Stimulated activated CD4-positive, alpha-beta T cell treated with anti-CD3 and anti-CD28 coated beads, TNF-alpha, amount 100 ng/mL, for 24 hours (primary cell): ENCODE data around the gene HAS3.
"Not testable (repeated sequence)": the region's sequence is repeated elsewhere in the genome, so short reads cannot be mapped to it uniquely, and the experiment has no call there.

Experiments
- DNase-seq, 3 experiments: peaks; one replicate each; pipeline ENCODE4 v3.0.0-alpha.2; 2020; ENCODE audit warnings: low read depth in 3 of 3

The HAS3 gene, protein sequence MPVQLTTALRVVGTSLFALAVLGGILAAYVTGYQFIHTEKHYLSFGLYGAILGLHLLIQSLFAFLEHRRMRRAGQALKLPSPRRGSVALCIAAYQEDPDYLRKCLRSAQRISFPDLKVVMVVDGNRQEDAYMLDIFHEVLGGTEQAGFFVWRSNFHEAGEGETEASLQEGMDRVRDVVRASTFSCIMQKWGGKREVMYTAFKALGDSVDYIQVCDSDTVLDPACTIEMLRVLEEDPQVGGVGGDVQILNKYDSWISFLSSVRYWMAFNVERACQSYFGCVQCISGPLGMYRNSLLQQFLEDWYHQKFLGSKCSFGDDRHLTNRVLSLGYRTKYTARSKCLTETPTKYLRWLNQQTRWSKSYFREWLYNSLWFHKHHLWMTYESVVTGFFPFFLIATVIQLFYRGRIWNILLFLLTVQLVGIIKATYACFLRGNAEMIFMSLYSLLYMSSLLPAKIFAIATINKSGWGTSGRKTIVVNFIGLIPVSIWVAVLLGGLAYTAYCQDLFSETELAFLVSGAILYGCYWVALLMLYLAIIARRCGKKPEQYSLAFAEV

DNA sequence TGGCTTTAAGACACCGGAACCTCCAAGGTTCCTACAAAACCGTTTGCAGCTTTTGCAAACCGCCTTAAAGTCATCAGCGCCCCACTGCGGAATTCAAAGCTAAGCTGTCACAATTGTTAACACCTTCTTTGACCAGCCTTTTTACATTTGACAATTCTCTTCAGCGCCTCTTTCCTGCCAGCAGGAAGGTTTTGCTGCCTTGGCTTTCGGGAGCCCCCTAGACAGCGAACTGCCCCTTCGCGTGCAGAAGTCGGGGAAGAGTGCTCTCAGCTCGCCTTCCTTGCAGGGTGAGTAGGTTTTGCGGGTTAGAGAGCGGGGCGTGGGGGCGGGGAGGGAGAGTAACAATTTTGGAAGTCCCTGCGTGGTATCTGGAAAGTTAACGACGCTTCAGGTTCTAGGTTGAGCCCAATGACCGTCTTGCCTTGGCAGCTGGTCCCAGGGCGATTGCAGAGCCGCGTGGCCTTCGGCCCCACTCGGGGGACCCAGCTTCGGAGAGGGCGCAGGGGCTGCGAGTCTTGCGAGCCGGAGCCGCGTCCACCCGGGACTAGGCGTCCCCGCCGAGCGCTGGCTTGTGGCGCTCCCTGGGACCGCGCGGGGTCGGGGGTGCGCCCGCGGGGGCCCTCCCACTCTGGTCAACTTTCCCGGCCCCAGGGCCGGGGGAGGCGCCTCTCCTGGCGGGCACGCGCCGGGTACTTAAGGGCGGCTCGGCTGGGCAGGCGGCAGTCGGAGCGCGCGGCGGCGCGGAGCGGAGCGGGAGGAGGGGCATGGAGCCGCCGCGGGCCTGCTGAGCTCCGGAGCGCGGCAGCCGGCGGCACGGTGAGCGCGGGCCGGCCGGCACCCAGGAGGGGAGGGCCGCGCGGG is at the start of gene HAS3:
Gene HAS3, plus strand, starts transcription at position 153 of the 861 bp plus-strand sequence. CDS start 3,743 bp downstream, outside the sequence.
- DNase-seq: peak in 1 of 3 experiments; percentile 41

DNA sequence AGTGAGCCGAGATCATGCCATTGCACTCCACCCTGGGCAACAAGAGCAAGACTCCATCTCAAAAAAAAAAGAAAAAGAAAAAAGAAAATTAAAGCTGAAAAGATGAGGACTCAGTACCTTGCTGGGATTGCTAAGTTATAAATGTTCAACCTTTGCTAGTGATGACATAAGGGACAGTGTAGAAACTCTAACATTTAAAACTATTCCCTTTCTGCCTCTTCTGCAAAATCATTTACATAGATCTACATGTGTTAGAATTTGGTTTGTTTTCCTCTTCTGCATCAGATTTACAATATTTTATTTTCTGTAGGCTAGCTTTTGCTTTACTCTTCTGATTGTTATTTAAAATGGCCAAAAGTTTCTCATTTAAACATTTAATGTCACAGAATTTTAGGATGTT is 49.5 kb upstream of the HAS3 start:
- no peak for DNase-seq

DNA sequence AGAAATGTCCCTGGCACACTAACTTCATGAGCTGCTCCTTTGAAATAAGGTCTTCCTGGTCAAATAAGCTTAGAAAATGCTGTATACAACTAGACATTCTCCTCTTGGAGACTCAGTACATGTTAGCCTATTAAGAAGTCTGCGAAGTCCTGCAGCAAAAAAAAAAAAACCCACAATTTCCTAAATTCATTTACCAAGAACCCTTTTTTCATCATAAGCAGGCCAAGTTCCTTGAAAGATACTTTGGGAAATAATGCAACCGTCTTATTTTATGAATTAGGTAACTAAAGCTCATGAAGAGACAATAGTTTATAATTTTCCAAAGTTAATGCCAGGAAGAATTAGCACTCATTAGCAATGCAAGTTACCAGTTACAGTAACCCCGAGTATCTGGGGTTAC is 49.0 kb upstream of the HAS3 start:
- DNase-seq: no peak

DNA sequence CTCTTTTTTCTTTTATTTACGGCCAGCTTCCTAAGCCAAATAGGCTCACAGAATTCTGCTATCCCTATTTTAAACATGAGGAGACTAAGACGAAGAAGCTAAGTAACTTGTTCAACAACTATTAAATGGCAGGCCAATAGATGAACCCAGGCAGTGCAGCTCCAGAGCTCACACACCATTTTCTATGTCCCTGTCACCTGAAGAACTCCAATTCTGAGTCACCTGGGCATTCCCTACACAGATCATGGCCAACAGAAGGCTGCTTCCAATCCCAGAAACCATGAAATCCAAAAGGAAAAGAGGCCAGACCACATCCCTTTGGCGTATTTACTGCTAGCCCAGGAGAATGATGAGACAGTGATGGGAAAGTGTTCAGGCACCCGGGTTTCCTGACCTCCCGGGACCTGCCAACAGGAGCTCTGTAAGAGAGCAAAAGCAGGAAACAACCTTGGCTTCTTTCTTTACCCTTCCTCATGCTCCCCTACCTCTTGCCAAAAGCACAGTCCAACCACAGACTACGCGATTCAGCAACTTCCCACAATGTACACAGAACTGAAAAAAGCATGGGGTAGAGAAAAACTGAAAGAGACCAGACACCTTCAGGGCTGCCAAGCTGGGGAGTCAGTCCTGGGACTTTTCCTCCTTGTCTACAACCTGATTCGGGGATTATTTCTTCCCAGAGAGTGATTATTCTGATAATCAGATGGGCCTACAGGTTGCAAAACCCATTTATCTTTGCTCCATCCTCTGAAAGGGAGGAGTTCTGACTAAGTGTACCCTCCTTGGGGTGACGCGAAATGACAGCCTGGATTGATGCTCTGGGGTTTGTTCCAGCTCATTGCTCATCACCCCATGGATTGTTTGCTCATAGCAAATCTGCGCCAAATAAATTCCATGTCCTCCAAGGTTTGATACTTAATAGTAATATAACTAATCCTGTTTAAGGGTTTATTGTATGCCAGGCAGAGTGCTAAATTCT is 47.8 kb upstream of the HAS3 start:
- DNase-seq: no peak

DNA sequence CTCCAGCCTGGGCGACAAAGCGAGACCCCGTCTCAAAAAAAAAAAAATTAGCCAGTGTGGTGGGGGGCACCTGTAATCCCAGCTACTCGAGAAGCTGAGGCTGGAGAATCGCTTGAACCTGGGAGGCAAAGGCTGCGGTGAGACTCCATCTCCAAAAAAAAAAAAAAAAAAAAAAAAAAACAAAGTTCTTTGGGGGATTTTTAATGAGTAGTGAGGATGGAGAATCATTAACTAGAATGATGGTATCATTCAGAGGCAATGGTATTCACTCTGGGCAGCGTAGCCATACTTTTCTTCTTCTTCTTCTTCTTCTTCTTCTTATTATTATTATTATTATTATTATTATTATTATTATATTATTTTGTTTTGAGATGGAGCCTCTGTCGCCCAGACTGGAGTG is 42.0 kb upstream of the HAS3 start:
- not testable (repeated sequence) for DNase-seq

DNA sequence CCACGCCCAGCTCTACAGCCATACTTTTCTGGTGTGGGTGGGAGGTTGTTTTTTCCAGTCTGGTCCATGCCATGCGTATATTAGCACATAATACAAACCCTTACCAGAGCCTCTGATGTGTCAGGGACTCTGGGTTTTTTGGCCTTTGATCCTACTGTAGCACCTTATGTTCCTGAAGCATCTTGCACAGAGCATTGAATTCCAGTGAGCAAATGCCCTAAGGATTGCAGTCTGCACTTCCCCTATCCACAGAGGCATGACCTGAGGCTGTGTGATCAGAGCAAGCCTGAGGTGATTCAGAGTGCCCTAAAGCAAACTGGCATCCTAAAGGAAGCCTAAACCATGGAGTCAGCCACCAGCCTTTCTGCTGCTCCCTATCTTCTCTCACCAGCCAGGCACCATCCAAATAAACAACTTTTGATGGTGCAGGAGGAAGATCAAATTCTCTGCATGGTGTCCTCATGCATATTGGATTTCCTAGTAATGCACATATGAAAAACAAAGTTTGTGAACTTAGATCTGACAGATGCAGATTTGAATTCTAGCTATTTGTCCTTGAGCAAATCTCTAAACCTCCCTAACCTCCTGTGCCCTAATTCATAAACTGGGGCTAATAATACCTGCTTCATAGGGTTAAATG is 41.2 kb upstream of the HAS3 start:
- no peak for DNase-seq

DNA sequence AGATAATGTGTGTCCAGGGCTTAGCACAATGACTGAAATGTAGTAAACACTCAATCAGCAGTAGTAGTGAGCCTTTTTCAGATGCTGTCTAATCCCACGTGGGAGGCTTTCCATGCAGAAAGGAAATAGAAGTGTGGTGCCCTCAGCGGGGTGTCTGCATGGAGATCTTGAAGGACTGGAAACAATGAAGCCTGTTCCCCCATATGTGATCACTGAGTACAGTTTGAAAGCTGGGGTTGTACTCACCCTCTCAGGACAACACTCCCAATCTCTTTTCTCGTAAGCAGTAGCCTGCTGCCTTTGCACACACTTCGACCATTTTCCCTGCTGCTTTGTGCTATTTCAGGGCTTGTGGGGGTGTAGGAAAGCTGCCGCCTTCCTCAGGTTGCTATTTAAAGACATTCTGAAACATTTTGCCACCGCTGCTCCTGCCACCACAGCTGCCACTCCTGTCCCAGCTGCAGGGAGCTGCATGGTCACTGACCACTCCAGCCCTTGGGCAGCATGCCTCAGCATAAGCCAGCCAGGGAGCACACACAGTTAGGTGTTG is 40.6 kb upstream of the HAS3 start:
- DNase-seq: no peak

DNA sequence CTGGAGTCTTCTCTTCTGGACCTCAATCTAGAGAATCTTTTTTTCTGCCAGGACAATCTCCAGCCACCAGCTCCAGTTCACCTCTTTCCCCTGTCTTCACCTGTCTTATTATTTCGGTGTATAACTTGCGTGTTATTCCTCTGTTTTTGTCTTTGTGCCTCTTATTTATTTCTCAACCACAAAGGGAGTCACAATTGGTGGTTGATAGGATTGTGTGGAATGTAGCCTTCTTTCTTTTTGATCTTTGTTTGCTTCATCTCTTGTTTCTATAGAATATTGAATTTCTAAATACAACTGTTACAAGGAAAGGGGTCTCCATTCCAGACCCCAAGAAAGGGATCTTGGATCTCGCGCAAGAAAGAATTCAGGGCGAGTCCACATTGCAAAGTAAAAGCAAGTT is 35.9 kb upstream of the HAS3 start:
- no peak for DNase-seq

DNA sequence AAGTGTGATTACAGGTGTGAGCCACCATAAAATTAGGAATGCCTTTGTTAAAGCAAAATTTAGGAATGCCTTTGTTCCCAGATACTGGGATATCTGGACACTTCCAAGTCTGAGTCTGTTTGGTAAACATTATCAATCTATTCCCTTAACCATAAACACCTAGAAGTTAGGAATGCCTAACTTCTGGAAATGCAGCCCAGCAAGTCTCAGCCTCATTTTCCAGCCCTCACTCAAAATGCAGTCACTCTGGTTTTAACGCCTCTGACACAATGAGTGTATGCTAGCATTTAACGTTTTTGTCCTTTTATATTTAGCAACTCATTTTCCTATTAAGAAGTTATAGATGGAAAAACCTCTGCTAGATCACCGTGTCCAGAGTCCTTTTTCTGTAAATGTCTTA is 34.4 kb upstream of the HAS3 start:
- DNase-seq: no peak

DNA sequence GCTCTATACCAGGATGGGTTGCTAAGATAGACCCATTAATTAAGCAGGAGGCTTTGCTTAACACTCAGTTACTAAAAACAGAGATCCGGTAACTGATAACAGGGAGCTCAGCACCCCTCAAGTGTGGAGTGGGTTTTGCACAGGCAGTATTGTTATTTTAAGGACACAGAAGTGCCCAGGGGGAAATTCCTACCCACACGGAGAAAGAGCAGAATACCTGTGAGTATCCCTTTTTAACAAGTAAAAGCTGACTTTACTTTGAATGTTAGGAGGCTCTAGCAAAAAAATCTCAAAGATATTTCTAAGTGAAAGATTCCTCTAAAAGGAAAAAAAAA is 32.8 kb upstream of the HAS3 start:
- DNase-seq: no peak

DNA sequence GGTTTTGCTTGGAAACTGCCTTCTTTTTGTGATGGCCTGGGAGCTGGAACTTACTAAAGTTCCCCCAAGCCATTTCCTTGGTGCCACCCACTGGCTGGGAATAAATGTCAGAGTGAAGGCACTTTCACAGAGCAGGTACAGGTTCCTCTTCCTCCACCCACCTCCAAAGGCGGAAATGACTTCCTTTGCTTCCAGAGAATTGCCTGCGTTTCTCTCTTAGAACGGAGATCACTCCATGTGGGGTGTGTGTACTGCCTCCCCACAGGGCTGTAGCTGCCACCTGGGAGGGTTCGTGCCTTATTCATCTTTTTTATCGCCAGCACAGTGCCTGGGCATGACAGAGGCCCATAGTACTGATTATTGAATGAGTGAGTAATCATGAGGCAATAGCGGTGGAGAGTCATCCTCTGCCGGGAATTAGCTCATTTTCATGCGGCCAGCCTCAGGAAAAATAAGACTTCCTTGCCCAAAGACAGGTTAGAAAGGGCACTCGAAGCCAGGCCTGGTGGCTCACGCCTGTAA is 32.2 kb upstream of the HAS3 start:
- DNase-seq: no peak

DNA sequence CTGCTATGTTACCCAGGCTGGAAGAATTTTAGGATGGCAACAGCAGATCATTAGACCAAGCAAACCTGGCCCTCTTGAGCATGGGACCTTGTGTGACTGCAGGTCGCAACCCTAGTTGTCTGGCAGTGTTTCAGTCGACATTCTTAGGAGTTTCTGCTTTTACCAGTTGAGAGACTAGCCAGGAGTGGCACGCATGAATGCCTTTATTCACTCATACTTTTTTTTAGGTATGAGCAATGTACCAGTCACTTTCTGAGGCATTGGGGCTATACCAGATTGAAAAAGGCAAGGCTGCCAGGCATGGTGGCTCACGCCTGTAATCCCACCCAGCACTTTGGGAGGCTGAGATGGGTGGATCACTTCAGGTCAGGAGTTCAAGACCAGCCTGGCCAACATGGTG is 28.2 kb upstream of the HAS3 start:
- no peak for DNase-seq

DNA sequence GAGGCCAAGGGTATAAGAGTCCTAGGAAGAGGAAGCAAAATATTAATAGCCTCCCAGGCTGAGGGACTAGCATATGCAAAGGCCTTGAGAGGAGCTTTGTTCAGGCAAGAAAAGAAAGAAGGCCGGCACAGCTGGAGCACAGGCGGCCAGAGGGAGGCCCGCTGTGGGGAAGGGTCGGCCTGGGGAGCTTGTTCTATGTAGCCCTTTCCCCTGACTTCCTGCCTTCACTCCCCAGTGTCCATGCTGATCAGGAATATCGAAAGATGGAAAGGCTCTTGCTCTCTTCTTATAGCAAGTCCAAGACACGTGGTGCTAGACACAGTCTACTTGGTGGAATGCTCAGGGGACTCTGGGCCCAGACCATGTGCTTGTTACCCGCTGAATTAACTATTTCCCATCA is 27.4 kb upstream of the HAS3 start:
- no peak for DNase-seq

DNA sequence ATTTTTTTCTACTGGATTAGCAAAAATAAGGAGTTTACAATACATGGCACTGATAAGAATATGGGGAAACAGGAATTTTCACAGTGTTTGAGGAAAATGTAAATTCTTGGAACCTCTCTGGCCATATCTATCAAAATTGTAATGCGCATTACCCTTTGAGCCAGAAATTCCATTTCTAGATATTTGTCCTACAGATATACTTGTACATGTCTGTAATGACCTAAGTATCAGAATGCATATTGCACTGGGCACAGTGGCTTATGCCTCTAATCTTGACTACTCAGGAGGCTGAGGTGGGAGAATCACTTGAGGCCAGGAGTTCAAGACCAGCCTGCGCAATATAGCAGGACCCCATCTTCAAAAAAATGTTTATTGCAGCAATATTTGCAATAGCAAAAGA is 25.8 kb upstream of the HAS3 start:
- DNase-seq: no peak

DNA sequence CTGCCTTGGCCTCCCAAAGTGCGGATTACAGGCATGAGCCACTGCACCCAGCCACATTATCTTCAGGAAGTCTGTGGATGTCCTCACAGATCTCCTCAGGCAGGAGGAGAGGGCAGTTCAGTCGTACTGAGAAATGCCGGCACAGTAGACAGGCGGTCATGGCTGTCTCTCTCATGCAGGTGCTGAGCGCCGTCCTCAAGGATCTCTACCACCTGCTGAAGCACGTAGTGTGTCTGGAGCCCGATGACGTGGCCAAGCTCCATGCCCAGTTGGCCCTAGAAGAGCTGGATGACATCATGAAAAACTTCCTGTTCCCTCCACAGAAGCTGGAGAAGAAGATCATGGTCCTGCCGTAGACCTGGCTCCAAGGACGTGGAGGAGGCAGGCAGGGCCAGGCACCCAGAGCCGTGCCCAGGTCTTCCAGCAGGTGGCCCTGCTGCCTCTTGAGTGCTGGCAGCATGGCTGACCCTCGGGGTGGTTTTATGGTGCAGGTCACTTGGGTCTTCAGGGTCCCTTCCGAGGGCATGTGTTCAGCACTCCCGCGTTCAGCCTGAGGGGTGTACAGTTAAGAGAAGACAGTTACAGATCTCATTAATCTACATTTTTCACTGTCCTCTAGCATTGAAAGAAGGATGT is 22.0 kb upstream of the HAS3 start:
- no peak for DNase-seq

DNA sequence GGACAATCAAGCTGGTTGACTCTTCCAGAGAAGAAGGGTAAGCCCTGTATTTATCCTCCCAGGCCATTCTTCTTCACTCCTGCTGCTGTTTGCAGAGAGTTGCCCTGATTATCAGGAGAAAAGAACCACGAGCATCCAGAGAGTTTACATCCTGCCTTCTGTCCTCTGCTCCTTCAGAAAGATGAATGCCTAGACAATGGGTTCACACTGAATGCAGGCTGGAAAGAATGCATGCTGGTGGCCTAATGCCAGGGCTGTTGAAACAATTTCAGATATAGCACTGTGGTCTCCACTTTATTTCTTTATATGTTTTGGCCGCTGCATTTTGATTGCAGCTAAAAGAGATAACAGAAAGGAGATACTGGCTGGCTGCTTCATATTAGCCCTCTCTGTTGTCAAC is 21.2 kb upstream of the HAS3 start:
- DNase-seq: no peak

DNA sequence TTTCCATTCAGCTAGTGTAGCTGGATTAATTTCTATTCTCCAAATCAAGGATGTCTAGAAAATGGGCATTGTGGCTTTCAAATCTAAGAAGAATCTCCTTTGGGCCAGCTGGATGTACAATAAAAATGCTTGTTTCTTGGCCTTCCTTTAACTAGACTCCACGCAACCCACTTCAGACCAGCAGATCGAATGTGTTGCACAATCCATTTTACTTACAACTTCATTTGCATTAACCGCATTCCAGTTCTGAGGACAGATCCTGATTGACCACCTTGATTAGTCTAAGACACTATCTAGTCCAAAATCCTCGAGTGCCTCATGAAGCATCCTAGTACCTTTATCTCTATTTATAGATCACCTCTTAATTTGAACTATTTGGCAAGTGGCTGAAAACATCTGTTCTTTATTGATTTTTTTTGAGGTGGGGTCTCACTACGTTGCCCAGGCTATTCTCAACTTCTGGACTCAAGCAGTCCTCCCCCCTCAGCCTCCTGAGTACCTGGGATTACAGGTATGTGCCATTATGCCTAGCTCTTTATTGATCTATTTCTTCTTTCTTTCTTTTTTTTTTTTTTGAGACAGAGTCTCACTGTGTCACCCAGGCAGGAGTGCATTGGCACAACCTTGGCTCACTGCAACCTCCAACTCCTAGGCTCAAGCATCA is 20.3 kb upstream of the HAS3 start:
- no peak for DNase-seq

DNA sequence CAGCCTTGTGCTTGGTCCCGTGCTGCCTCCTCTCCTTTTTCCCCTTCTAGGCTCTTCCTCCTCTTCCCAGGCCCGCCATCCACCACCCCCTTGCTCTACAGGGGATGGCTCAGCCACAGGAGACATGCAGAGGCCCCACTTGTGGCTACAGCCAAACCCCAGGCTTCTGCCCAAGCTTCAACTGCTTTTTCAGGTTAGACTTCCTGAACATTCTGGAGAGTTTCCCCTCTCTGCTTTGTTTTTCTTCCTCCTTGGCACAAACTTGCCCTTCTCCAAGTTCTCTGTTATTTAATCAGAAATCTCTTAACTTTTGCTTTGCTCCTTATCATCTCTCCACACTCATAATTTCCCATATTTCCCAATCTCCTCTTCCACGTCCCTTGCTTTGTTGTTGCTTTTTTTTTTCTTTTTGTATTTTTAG is 18.3 kb upstream of the HAS3 start:
- no peak for DNase-seq

DNA sequence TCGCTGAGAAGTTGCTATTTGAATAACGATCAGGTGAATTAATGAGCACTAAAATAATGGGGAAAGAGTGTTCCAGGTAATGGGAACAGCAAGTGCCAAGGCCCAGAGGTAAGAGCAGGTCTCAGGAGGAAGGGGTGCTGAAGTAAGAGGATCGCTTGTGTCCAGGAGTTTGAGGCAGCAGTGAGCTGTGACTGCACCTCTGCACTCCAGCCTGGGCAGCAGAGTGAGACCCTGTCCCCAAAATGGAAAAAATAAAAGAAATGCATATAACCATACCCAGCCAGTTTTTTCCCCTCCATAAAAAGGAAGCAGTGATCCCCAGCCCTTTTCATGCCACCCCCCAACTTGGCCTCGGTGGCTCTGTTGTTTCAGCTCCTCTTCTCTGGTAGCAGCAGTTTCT is 16.8 kb upstream of the HAS3 start:
- no peak for DNase-seq
